ENCODE results near the gene FBXO38. TPM values are rescaled to one million over a fixed set of nuclear protein-coding genes. Genes with fewer than 3 reads are reported as not detected.

FBXO38 gene
- total RNA-seq, 1 donor from 2014 or later = 65.0 TPM

DNA sequence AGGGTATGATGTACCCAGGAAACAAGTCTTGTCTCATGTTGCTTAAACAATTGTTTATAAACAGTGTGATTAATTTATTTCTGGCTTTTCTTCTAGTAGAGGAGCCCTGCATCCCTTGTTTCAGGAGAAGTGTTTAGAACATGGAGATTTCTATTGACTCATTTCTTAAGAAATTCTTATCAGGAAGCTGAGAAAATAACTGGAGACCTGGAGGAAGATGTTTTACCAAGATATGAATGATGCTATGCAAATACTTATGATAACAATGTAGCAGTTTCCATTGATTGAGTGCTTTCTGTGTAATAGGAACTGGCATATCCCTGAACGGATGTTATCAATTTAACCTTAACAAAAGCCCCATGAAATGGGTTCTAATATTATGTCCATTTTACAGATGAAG, 108.6 kb downstream of the FBXO38 start:
- Mint-ChIP-seq H3K27ac (no peak overlapping the region), H3K27me3 (peaks cover 16% of the 10 kb centered on the region), H3K36me3 (ENCODE audit: insufficient read depth) (no peaks in the 10 kb centered on the region), H3K4me3 (ENCODE audit: low read depth) (no peak overlapping the region), H3K4me1 (ENCODE audit: low read depth) (peaks cover 9% of the 10 kb centered on the region), H3K9me3 (ENCODE audit: low read depth) (no peaks in the 10 kb centered on the region)
- no peak for DNase-seq (ENCODE audit: low spot score, unreplicated experiment)
- TF ChIP-seq, protein P1, sequence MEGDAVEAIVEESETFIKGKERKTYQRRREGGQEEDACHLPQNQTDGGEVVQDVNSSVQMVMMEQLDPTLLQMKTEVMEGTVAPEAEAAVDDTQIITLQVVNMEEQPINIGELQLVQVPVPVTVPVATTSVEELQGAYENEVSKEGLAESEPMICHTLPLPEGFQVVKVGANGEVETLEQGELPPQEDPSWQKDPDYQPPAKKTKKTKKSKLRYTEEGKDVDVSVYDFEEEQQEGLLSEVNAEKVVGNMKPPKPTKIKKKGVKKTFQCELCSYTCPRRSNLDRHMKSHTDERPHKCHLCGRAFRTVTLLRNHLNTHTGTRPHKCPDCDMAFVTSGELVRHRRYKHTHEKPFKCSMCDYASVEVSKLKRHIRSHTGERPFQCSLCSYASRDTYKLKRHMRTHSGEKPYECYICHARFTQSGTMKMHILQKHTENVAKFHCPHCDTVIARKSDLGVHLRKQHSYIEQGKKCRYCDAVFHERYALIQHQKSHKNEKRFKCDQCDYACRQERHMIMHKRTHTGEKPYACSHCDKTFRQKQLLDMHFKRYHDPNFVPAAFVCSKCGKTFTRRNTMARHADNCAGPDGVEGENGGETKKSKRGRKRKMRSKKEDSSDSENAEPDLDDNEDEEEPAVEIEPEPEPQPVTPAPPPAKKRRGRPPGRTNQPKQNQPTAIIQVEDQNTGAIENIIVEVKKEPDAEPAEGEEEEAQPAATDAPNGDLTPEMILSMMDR (IDR thresholded peaks at IDR 0.05; ENCODE audit: unreplicated experiment) = no peak

Other genes starting within 250 kb of the FBXO38 start
- not detected in 2 replicates for gene SPINK14, start 215.4 kb upstream of the FBXO38 start, total RNA-seq
- gene SPINK6, start 180.9 kb upstream of the FBXO38 start, total RNA-seq = not detected in 2 replicates
- gene MARCOL, start 145.4 kb upstream of the FBXO38 start, total RNA-seq = not detected in 2 replicates
- not detected in 2 replicates for gene SPINK13, start 115.2 kb upstream of the FBXO38 start, total RNA-seq
- gene SPINK7, start 71.5 kb upstream of the FBXO38 start, total RNA-seq = not detected in 2 replicates
- not detected in 2 replicates for gene SPINK9, start 48.4 kb upstream of the FBXO38 start, total RNA-seq